Neural cell (in vitro differentiated cells): ENCODE data around the gene PCDHB13. TPM values are rescaled to one million over a fixed set of nuclear protein-coding genes. Genes with fewer than 3 reads are reported as not detected.
"Not testable (repeated sequence)": the region's sequence is repeated elsewhere in the genome, so short reads cannot be mapped to it uniquely, and the experiment has no call there.

Experiments used
- H2AFZ ChIP-seq: fragments of 200-600, 300-800 bp; sonication (generic), shearing (Covaris generic); 2 replicates; pipeline ENCODE4 v1.6.0; 2014; ENCODE audit warnings: low read depth, mild to moderate bottlenecking, antibody characterized with exemption, low read length, moderate library complexity
- H3F3A ChIP-seq: fragments of 200-600 bp; shearing (Covaris generic); 2 replicates; pipeline ENCODE4 v1.6.1; 2016; ENCODE audit warnings: mild to moderate bottlenecking, moderate library complexity, mixed read lengths, antibody characterized with exemption, low read length; ENCODE audit not compliant: insufficient read depth, poor library complexity, severe bottlenecking
- H3K27ac ChIP-seq: fragments of 200-600, 300-800 bp; sonication (generic), shearing (Covaris generic); 2 replicates; pipeline ENCODE4 v1.5.1; 2014; ENCODE audit warnings: mild to moderate bottlenecking, low read length, moderate library complexity
- H3K27me3 ChIP-seq: fragments of 300-800, 200-600 bp; sonication (generic), shearing (Covaris generic); 2 replicates; pipeline ENCODE4 v1.6.0; 2014; ENCODE audit warnings: mild to moderate bottlenecking, low read depth, low read length, moderate library complexity; ENCODE audit not compliant: insufficient read depth
- H3K36me3 ChIP-seq: fragments of 300-800, 200-600 bp; sonication (generic), shearing (Covaris generic); 2 replicates; pipeline ENCODE4 v1.5.1; 2014; ENCODE audit warnings: mild to moderate bottlenecking, antibody characterized with exemption, low read length, moderate library complexity; ENCODE audit not compliant: insufficient read depth
- H3K4me2 ChIP-seq: fragments of 300-800, 200-600 bp; sonication (generic), shearing (Covaris generic); 2 replicates; pipeline ENCODE4 v1.6.0; 2014; ENCODE audit warnings: mild to moderate bottlenecking, low read length
- H3K4me3 ChIP-seq: fragments of 300-800, 200-600 bp; sonication (generic), shearing (Covaris generic); 2 replicates; pipeline ENCODE4 v1.5.1; 2014; ENCODE audit warnings: mild to moderate bottlenecking, low read length, moderate library complexity
- H3K79me2 ChIP-seq: fragments of 200-600 bp; shearing (Covaris generic); replicated peaks from 2 replicates; pipeline ENCODE4 v1.6.0; 2014; ENCODE audit warnings: mild to moderate bottlenecking, low read length, moderate library complexity; ENCODE audit not compliant: insufficient read depth
- H3K9ac ChIP-seq: fragments of 300-800, 200-600 bp; sonication (generic), shearing (Covaris generic); 2 replicates; pipeline ENCODE4 v1.6.1; 2016; ENCODE audit warnings: mild to moderate bottlenecking, low read length, mixed read lengths
- H3K9me2 ChIP-seq: fragments of 200-600 bp; shearing (Covaris generic); 2 replicates; pipeline ENCODE4 v1.6.1; 2016; ENCODE audit warnings: mild to moderate bottlenecking, low read length, mixed read lengths; ENCODE audit not compliant: insufficient read depth
- H3K9me3 ChIP-seq: fragments of 200-600, 300-800 bp; sonication (generic), shearing (Covaris generic); 2 replicates; pipeline ENCODE4 v1.6.1; 2016; ENCODE audit warnings: mild to moderate bottlenecking, mixed run types, low read length, moderate library complexity, mixed read lengths
- H4K20me1 ChIP-seq: fragments of 200-600 bp; shearing (Covaris generic); 2 replicates; pipeline ENCODE4 v1.6.1; 2016; ENCODE audit warnings: mild to moderate bottlenecking, mixed run types; ENCODE audit not compliant: insufficient read depth
- EP300 ChIP-seq: fragments of 450-650 bp; conservative IDR thresholded peaks from 2 replicates; pipeline ENCODE4 v1.6.1; 2014; ENCODE audit warnings: antibody characterized with exemption, mild to moderate bottlenecking, moderate library complexity; ENCODE audit not compliant: poor library complexity, severe bottlenecking
- EZH2 ChIP-seq: fragments of 200-600, 300-800 bp; shearing (Covaris generic), sonication (generic); IDR thresholded peaks from 2 replicates; pipeline ENCODE4 v1.6.1; 2014; ENCODE audit warnings: antibody characterized with exemption, low read length, borderline replicate concordance, mild to moderate bottlenecking; ENCODE audit not compliant: insufficient read depth, poor library complexity, severe bottlenecking
- MXI1 ChIP-seq: fragments of 450-650 bp; conservative IDR thresholded peaks from 2 replicates; pipeline ENCODE4 v1.6.1; 2014; ENCODE audit warnings: antibody characterized with exemption, mild to moderate bottlenecking; ENCODE audit not compliant: poor library complexity, severe bottlenecking
- POLR2AphosphoS5 ChIP-seq: IDR thresholded peaks from 2 replicates; pipeline ENCODE4 v1.6.1; 2012
- RAD21 ChIP-seq: fragments of 450-650 bp; conservative IDR thresholded peaks from 2 replicates; pipeline ENCODE4 v1.6.1; 2014; ENCODE audit warnings: antibody characterized with exemption, mild to moderate bottlenecking, moderate library complexity
- REST ChIP-seq: IDR thresholded peaks from 2 replicates; pipeline ENCODE4 v1.6.1; 2012; ENCODE audit warnings: borderline replicate concordance
- SMC3 ChIP-seq: fragments of 450-650 bp; conservative IDR thresholded peaks from 2 replicates; pipeline ENCODE4 v1.6.1; 2014; ENCODE audit warnings: antibody characterized with exemption, mild to moderate bottlenecking, moderate library complexity; ENCODE audit not compliant: poor library complexity
- TAF1 ChIP-seq: IDR thresholded peaks from 2 replicates; pipeline ENCODE4 v1.6.1; 2012; ENCODE audit warnings: low read depth
- polyA plus RNA-seq: library from polyadenylated mRNA; depleted of rRNA; stranded (reverse); fragments of >200 nt; gene quantifications from 2 replicates; pipeline ENCODE4 v1.2.3, GENCODE V29; 2014
- TF ChIP-seq, protein P1 (sequence below): fragments of 450-650 bp; IDR thresholded peaks from 2 replicates; pipeline ENCODE4 v1.5.1; 2014; ENCODE audit warnings: antibody characterized with exemption, mild to moderate bottlenecking, moderate library complexity; ENCODE audit not compliant: poor library complexity, severe bottlenecking

Gene PCDHB13
- polyA plus RNA-seq, 1 donor from 2014 or later: 1.0 TPM

- not testable (repeated sequence) for H3K27ac ChIP-seq, H3F3A ChIP-seq, H3K79me2 ChIP-seq, H3K9ac ChIP-seq, H2AFZ ChIP-seq, H4K20me1 ChIP-seq, H3K4me2 ChIP-seq, H3K36me3 ChIP-seq, H3K4me3 ChIP-seq, H3K9me2 ChIP-seq, H3K27me3 ChIP-seq
- H3K9me3 ChIP-seq: peaks cover 44% of the 10 kb centered on the region
Observed at GRCh38 chr5:141247434-141247833, 33.7 kb downstream of the PCDHB13 start.

- Histone ChIP-seq H3K9me3 (peaks cover 58% of the 10 kb centered on the region), H3K27ac (no peak overlapping the region), H3K79me2 (no peaks in the 10 kb centered on the region), H3F3A (no peaks in the 10 kb centered on the region), H2AFZ (no peak overlapping the region), H3K27me3 (no peaks in the 10 kb centered on the region), H3K9me2 (no peaks in the 10 kb centered on the region), H4K20me1 (no peaks in the 10 kb centered on the region), H3K4me3 (no peak overlapping the region), H3K4me2 (no peak overlapping the region), H3K36me3 (peaks cover 15% of the 10 kb centered on the region), H3K9ac (no peak overlapping the region)
- no peak for TF ChIP-seq EZH2
- no peak for TF ChIP-seq TAF1
- no peak for TF ChIP-seq REST
- no peak for TF ChIP-seq EP300
- TF ChIP-seq RAD21: no peak
- TF ChIP-seq, protein P1, sequence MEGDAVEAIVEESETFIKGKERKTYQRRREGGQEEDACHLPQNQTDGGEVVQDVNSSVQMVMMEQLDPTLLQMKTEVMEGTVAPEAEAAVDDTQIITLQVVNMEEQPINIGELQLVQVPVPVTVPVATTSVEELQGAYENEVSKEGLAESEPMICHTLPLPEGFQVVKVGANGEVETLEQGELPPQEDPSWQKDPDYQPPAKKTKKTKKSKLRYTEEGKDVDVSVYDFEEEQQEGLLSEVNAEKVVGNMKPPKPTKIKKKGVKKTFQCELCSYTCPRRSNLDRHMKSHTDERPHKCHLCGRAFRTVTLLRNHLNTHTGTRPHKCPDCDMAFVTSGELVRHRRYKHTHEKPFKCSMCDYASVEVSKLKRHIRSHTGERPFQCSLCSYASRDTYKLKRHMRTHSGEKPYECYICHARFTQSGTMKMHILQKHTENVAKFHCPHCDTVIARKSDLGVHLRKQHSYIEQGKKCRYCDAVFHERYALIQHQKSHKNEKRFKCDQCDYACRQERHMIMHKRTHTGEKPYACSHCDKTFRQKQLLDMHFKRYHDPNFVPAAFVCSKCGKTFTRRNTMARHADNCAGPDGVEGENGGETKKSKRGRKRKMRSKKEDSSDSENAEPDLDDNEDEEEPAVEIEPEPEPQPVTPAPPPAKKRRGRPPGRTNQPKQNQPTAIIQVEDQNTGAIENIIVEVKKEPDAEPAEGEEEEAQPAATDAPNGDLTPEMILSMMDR: no peak
- TF ChIP-seq POLR2AphosphoS5: no peak
- no peak for TF ChIP-seq MXI1
- no peak for TF ChIP-seq SMC3
Observed at GRCh38 chr5:141250576-141250975, 36.9 kb downstream of the PCDHB13 start.

DNA sequence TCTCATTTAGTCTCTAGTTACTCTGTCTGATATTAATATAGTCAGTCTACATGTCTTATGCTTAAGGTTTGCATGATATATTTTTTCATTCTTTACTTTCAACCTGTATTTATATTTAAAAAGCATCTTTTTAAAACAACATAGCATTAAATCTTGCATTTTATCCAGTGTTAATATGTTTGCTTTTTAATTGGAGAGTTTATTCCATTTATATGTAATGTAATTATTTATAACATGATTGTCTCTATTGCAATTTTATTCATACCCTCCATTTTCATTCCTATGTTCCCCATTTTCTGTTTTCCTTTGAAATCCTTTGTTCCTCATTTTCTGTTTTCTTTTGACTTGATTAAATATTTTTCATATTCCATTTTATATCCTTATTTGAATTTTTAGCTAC, 44.7 kb downstream of the PCDHB13 start:
- H3K4me3 ChIP-seq: no peak overlapping the region
- H3F3A ChIP-seq: no peaks in the 10 kb centered on the region
- H3K27ac ChIP-seq: no peak overlapping the region
- H3K9ac ChIP-seq: no peak overlapping the region
- H3K79me2 ChIP-seq: no peaks in the 10 kb centered on the region
- H3K36me3 ChIP-seq: peaks cover 4% of the 10 kb centered on the region
- H3K4me2 ChIP-seq: no peak overlapping the region
- peaks cover 50% of the 10 kb centered on the region for H3K9me3 ChIP-seq
- no peak overlapping the region for H2AFZ ChIP-seq
- no peaks in the 10 kb centered on the region for H3K27me3 ChIP-seq
- H4K20me1 ChIP-seq: no peaks in the 10 kb centered on the region
- TF ChIP-seq, protein P1: no peak
- TF ChIP-seq EZH2: no peak
- no peak for TF ChIP-seq RAD21
- no peak for TF ChIP-seq REST
- no peak for TF ChIP-seq TAF1
- TF ChIP-seq SMC3: no peak
- no peak for TF ChIP-seq POLR2AphosphoS5
- TF ChIP-seq MXI1: no peak
- TF ChIP-seq EP300: no peak
- H3K9me2 ChIP-seq: no peaks in the 10 kb centered on the region
